ENCODE measurements around the gene ADARB2.

- TF ChIP-seq CTCF (conservative IDR thresholded peaks at IDR 0.05 in 1 of 2, IDR thresholded peaks at IDR 0.05 in 1 of 2; ENCODE audit: low read depth in 1 of 2, low read length in 2 of 2) (no peak), EZH2 (IDR thresholded peaks at IDR 0.05; ENCODE audit: low read length, missing control alignments) (no peak)
Measured at GRCh38 chr10:1743141-1743540, 5.8 kb upstream of the ADARB2 start.
